ENCODE results near the gene MAP4K4.
A peak's percentile ranks its signal among the peaks of the same experiment; 100 is the strongest.

Gene MAP4K4

GRCh38 chr2:101844055-101844635 lies 146.6 kb downstream of the MAP4K4 start:
- DNase-seq, result no peak

DNA sequence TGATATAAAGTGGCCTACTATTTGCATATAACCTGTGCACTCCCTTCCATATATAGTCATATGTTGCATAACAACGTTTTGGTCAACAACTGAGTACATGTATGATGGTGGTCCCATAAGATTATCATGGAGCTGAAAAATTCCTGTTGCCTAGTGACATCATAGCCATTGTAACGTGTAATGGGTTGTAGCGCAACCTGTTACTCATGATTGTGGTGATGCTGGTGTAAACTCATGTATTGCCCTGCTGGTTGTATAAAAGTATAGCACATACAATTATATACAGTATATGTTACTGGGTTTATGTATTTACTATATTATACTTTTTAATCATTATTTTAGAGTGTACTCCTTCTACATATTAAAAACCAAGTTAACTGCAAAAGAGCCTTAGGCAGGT lies 149.5 kb downstream of the MAP4K4 start:
- no peak for DNase-seq

DNA sequence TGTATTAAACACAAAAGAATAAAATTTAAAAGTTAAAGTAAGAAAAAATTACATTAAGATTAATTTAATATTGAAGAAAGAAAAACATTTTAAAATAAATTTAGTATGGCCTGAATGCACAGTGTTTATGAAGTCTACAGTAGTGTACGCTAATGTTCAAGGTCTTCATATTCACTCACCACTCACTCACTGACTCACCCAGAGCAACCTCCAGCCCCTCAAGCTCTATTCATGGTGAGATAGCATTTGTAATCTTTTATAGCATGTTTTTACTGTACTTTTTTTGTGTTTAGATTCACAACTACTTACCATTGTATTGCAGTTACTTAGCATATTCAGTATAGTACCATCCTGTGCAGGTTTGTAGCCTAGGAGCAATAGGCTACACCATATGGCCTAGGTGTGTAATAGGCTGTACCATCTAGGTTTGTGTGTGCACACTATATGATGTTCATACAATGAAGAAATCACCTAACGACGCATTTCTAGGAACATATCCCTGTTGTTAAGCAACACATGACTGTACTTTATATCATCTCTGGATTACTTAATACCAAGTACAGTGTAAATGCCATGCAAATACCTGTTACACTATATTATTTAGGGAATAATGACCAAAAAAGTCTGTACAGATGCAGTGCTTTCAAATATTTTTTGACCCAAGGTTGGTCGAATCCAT lies 150.3 kb downstream of the MAP4K4 start:
- DNase-seq, result no peak

- no peak for DNase-seq
These were observed 151.4 kb downstream of the MAP4K4 start for GRCh38 chr2:101848769-101849410.

DNA sequence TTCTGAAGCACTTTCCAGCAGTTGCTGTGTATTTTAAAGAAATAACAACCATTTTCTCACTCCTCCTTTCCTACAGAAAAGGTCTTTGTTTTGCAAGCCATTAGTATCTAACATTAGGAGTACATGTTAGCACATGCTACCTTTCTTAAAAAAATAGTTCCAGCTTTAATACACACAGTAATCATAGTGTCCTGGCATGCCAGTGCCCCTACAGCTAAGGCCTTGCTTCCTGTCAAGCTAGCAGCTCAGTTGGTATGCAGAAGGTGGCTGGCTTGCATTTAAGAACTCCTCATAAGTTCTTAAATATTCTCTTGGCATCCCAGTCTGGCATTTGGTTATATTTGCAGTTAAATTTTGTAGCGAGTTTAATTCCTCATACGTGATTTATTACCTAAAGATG lies 152.9 kb downstream of the MAP4K4 start:
- DNase-seq, result no peak

DNA sequence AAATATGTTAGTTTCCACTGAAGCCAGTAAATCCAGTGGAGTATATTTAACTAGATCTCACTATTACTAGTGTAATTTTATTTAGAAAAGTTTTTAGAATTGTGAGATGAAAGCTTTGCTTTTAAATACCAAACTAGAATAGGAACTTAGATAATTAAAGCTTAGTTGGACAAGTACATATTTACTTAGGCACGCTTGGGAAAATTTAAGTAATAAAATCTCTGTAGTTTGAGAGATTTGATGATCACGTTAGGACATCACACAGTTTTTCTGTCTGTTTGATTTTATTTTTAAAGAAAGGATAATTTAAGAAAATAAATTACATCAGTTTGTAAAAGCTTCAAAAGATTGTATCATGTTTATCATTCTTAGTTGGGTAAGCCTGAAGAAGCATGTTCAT lies 153.5 kb downstream of the MAP4K4 start:
- no peak for DNase-seq

DNA sequence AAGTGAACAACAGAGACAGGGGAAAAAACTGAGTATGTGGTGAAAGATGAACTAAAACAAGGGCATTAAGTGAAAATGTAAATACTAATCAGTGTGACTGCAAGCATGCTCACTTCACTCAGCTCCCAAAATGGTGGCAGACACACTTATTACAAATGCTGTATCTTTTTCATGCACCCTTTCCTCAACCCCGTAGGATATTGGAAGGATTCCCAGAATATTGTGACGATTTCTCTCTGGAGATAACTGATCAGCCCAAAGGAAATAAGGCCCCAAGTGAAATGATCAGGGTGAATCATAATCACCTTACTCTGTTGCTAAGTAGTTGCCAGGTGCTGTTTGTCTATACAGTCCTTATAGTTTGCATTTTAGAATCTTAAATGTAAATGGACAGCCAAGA lies 155.3 kb downstream of the MAP4K4 start:
- no peak for DNase-seq

DNA sequence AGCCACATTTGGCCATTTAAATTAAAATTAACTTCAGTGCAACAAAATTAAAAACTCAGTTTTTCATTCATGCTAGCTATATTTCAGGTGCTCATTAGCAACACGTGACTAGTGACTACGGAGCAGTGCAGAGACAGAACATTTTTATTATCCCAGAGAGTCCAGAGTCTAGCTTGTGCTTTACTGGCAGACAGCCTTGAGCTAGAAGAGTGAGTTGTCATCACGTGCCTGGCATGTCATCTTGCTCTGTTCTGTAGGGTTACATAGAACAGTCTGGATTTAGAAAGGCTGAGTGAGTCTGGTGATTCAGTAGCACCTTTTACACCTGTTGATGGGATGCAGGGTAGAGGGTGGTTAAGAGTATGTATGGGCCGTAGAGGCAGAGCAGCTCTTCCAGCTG lies 157.4 kb downstream of the MAP4K4 start:
- DNase-seq, result no peak

DNA sequence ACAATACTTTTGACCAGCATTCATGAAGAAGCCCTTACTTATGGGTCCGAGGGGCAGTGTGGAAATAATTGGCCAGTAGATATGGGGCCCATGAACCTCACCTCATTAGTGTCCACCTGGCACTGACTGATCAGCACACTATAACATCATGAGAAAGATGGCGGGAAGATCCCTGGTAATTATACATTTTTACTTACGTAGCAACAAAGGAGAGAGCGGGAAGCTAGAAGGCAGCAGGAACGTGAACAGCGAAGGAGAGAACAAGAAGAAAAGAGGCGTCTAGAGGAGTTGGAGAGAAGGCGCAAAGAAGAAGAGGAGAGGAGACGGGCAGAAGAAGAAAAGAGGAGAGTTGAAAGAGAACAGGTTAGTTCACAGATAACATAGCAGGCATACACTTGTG lies 158.3 kb downstream of the MAP4K4 start:
- no peak for DNase-seq

DNA sequence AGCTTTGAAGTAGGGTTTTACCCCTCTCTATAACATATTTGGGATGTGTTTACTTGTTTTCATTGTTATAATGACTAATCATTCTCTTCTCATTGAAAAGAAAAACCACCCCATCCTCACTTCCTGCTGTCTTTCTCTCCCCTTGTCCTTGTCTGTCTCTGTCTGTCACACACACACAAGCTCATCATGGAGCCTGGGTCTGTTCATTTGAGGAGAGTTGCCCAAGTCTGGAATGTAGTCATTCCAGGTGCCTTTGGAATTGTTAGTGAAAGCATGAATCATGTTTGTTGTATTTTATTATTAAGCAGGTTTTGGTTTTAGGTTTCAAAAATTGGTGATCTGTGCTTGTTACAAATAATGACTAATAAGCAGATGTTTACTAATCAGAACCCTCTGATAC lies 160.7 kb downstream of the MAP4K4 start:
- no peak for DNase-seq

DNA sequence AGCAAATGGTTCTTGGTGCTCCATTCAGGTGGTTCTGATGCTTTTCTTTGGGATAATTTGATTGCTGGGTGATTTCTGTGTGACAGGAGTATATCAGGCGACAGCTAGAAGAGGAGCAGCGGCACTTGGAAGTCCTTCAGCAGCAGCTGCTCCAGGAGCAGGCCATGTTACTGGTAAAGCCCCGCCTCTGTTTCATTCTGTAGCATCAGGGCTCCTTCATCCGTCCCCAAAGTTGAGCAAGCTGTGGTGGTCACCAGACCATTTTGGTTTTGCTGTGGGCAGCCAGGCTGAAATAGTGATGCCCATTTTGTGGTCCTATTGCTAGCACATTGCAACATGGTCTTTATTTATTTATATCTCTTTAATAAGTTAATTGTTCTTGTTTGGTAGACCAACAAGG lies 161.4 kb downstream of the MAP4K4 start:
- DNase-seq, result no peak

DNA sequence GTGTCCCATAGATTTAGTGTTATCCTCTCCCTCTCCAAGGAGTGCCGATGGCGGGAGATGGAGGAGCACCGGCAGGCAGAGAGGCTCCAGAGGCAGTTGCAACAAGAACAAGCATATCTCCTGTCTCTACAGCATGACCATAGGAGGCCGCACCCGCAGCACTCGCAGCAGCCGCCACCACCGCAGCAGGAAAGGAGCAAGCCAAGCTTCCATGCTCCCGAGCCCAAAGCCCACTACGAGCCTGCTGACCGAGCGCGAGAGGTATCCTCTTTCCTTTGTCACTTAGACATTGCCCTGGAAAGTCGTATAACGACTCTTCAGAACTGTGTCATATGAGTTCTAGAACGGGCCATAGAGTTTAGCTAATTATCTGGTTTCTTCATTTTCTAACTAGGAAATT lies 162.1 kb downstream of the MAP4K4 start:
- DNase-seq, result no peak

- no peak for DNase-seq
These were observed 162.7 kb downstream of the MAP4K4 start for GRCh38 chr2:101860157-101860556.

- no peak for DNase-seq
These were observed 163.3 kb downstream of the MAP4K4 start for GRCh38 chr2:101860782-101861181.

DNA sequence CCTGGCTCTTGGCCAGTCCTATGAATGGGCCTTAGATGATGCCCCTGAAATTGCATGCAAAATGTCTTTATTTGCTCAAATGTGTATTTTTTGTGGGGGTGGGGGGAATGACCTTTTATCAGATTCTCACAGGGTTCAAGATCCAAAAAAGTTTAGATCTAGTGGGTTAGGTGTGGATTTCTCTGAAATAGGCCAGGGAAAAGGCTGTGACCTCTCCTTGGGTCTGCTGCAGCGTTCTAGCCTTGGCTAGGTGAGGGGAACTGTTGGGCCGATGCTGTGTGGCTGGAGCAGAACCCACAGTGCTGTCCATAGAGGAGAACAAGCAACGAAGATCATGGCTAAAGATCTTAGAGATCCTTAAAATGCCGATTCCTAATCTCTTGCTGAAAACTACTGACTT lies 163.9 kb downstream of the MAP4K4 start:
- DNase-seq, result peak in 1 of 2 donors; percentile 7

- DNase-seq, result no peak
These were observed 166.0 kb downstream of the MAP4K4 start for GRCh38 chr2:101863534-101863933.

DNA sequence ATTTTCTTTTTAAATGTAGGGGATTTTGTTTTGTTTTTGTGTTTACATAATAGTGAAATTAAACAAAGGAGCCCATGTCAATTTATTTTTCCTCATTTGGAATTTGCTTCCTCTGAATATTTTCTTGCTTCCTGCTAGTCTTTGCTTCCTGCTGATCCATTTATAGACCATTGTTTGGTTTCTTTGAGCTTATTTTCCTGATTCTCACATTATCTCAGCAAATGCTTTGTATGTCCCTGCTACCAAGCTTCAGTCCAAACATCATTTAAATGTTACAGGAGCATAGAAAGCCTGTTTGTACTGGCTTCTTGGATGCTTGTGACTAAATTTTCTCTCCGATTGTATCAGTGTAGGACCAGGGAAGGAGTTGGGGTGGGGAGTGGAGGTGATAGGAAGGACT lies 166.9 kb downstream of the MAP4K4 start:
- no peak for DNase-seq

DNA sequence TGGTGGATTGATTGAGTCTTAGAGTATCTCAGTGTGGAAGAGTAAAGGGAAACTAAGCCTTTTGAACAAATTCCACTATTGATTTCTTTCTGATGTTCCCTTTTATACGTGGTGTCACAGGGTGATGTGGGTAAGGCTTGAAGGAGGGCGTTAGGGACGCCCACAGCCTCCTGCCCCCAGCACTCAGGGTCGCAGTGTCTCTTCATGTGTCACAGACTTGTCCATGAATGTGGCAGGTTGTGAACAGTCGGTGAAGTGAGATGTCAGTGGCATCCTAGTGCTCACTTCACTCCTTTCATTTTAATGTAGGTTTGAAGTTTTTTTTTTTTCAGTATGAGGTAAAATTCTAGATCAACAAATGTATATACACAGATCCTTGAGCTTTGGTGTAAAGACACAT lies 171.0 kb downstream of the MAP4K4 start:
- no peak for DNase-seq

DNA sequence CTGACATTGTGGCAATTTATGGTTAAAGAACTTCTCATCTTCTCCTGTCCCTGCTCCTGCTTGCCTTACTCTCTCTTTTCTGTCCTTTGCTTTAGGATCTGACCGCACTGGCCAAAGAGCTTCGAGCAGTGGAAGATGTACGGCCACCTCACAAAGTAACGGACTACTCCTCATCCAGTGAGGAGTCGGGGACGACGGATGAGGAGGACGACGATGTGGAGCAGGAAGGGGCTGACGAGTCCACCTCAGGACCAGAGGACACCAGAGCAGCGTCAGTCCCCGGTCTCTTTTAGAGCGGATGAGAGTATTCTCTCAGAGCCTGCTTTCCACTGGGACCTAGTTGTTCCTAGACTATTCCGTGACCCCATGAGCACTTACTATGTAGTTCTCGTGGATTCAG lies 172.0 kb downstream of the MAP4K4 start:
- no peak for DNase-seq

- no peak for DNase-seq
These were observed 172.9 kb downstream of the MAP4K4 start for GRCh38 chr2:101870444-101870843.

- no peak for DNase-seq
These were observed 174.0 kb downstream of the MAP4K4 start for GRCh38 chr2:101871480-101871879.

DNA sequence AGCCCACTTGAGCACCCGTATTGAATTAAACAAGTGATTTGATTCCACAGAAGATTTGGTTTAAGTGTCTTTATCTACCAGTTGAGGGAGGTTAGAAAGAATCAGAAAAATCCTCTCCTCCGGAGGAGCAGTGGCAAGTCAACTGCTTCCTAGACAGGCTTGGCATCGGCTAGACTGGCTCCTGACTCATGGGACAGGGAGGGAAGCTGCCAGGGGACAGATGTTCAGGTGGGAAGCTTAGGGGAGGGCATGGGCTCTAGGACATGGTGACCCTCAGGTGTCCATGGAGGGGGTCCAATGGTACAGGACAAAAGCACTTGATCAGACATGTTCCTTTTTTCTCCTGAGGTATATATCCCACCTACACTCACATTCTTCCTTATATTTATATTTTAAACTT lies 175.0 kb downstream of the MAP4K4 start:
- DNase-seq, result no peak

- DNase-seq, result no peak
These were observed 176.0 kb downstream of the MAP4K4 start for GRCh38 chr2:101873543-101873942.

GRCh38 chr2:101874069-101874468 lies 176.6 kb downstream of the MAP4K4 start:
- DNase-seq, result no peak

DNA sequence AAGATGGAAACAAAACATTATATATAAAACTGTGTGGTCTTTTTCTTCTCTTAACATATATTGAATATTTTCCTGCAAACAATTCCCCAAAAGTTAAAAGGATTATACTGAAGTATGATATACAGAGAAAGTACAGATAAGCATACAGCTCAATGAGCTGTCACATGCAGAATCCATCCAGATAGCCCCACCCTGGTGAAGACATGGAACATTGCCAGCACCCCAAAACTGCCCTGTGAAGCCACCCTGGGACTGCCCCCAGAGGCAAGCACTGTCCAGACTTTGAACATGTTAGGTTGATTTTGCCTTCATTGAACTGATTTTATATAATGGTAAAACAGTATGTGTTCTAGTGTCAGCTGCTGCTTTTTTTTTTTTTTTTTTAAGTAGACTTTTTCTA lies 182.0 kb downstream of the MAP4K4 start:
- DNase-seq, result no peak

Data from inflammatory macrophage treated with lipopolysaccharide for 1 hour (primary cell).